Astrocyte of the cerebellum (primary cell): ENCODE measurements around the gene TCF7L2.

ENCODE experiments used
- DNase-seq: peaks from one replicate; pipeline ENCODE4 v3.0.0-alpha.2; 2011; ENCODE audit warnings: low read depth
- H3K4me3 ChIP-seq: 2 replicates; pipeline ENCODE4 v1.5.1; 2011; ENCODE audit warnings: mild to moderate bottlenecking, low read depth, low read length, moderate library complexity
- in situ Hi-C: cut with HindIII; loops from 2 replicates; pipeline ENCODE4 v1.10.0; 2017; ENCODE audit warnings: low sequenced_read_pairs
- TF ChIP-seq, protein P1 (sequence below): IDR thresholded peaks from 2 replicates; pipeline ENCODE4 v1.5.1; 2012; ENCODE audit warnings: low read length, low read depth, moderate library complexity, mild to moderate bottlenecking; ENCODE audit errors: missing control alignments

The TCF7L2 gene

DNA sequence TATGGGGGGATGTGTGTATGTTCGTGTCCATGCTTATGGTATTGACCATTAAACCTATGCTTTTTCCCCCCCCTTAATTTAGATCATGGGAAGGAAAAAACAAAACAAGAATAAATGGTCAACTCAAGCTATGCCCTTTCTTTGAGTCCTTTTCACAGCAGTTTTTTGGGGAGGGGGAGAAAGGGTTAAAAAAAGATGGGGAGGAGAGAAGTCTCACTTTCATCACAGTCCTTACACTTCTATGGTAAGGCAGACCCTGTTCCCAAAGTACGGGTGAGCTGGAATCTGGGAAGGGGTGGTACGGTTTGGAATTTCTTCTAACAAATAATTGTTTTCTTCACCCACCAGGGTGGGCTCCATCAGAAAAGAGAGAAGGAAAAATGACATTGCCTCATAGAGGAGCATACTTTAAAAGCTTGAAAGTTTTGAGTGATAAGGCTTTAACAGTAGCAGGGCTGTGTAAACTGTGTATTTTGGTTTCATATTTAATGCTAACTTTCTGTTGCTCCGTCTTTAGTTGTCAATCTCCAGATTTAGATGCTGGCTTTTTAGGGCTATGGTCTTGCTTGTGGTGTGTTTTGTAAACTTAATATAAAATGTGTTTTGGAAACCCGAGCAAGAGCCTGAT is 180.1 kb downstream of the TCF7L2 start:
- no peak overlapping the region for H3K4me3 ChIP-seq
- DNase-seq: no peak
- TF ChIP-seq, protein P1, sequence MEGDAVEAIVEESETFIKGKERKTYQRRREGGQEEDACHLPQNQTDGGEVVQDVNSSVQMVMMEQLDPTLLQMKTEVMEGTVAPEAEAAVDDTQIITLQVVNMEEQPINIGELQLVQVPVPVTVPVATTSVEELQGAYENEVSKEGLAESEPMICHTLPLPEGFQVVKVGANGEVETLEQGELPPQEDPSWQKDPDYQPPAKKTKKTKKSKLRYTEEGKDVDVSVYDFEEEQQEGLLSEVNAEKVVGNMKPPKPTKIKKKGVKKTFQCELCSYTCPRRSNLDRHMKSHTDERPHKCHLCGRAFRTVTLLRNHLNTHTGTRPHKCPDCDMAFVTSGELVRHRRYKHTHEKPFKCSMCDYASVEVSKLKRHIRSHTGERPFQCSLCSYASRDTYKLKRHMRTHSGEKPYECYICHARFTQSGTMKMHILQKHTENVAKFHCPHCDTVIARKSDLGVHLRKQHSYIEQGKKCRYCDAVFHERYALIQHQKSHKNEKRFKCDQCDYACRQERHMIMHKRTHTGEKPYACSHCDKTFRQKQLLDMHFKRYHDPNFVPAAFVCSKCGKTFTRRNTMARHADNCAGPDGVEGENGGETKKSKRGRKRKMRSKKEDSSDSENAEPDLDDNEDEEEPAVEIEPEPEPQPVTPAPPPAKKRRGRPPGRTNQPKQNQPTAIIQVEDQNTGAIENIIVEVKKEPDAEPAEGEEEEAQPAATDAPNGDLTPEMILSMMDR: no peak
- in situ Hi-C loops: loop anchor here (25.0 kb wide), 1 partner anchor 568 kb away; no protein-coding TSS in a partner anchor

DNA sequence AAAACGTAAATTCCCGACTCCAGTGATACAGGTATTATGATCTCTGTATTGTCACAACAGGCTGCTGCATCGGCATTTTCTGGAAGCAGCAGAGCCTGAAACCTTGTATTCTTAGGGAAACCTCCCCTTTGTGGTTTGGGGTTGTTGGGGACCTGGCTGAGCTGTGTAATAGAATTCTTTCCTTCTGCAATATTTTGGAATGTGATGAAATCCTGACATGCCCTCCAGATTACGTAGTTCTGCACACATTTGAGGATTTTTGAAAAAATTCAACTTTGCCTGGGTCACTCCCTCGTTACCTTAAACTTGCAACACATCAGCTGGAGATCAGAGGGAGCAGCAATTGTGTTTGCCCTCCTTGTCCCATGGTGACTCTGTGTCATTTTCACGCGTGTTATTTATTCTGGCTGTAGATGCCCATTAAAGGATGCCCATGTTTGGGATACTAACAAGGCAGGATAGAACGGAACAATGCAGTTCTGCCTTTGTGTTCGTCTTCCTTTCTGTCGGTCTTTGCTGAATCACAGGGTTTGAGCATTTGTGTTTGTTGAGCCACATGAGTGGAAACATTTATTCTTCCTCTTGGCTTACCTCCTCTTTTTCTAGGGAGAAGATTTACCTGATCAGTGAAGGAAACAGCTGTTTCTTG is 181.7 kb downstream of the TCF7L2 start:
- in situ Hi-C loops: loop anchor here (25.0 kb wide), 1 partner anchor 569 kb away; no protein-coding TSS in a partner anchor
- TF ChIP-seq, protein P1: no peak
- H3K4me3 ChIP-seq: no peak overlapping the region
- DNase-seq: no peak

DNA sequence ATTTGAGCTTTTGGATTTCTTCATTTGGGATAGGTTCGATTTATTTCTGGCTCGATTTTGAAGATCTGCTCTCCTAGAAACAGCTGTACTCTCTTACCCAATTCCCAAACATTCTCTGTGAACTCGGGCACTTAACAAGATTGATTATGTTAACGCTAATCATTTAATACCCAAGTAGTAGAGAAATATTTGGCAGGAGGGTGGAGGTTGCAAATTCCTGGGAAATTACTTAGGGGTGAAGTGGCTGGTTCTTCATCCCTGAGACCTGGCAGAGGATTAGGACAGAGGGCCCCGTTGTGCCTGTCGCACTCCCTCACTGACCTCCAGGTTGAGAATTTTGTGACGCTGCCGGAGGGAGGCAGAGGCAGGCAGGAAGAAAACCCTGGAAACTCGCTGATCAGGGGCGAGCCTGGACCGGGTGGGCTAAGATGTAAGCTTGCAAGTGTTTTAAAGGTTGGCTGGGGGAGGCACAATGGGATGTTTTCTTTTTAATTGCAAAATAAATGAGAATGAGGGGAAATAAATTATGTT is 182.6 kb downstream of the TCF7L2 start:
- TF ChIP-seq, protein P1: no peak
- in situ Hi-C loops: loop anchor here (25.0 kb wide), 1 partner anchor 570 kb away; no protein-coding TSS in a partner anchor
- no peak for DNase-seq
- H3K4me3 ChIP-seq: no peak overlapping the region

DNA sequence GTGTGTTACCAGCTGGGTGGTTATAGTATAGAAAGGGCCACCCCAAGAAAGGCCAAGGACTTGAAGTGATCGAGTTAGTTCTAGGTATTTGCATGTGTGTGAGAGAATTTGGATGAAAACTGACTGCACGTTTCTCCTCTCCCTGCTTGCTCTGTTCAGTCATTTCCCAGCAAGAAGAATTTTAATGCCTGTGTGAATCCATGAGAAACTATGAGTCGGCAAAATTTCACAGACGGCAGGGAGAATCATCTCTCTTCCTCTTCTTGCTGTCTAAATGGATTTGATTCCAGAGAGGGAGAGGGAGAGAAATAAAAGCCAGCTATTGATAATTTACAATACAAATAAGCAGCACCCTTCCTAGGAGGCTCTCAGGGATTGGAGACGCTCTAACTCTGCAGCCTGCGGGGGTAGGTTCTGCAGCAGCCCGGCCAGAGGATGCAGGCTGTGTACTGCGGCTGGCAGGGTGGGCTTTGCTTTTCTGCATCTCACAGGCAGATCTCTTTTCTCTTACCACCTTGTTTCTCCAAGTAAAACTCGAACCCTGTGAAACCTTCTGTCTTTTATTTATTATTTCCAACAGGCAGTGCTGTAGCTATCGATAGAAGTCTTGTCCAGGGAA is 183.6 kb downstream of the TCF7L2 start:
- DNase-seq: no peak
- TF ChIP-seq, protein P1: no peak

DNA sequence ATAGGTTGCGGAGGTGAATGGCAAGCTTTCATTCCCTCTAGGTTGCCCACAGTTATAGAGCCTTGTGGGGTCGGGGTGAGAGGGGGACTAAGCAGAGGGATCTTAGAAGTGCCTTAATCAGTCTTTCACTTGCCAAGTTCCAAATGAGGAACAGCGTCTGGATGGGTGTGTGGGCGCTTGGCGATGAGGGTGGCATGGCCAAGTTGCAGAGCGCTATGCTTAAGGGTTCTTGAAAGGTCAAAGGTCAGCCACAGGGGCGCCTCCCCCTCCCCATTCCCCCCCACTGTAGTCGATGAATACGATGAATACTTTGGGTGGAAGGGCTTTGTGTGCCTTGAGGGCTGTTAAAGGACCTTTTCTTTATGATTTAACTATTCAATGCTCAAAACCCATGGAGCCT is 185.0 kb downstream of the TCF7L2 start:
- TF ChIP-seq, protein P1: no peak
- in situ Hi-C loops: loop anchor here (25.0 kb wide), 1 partner anchor 573 kb away; no protein-coding TSS in a partner anchor
- no peak overlapping the region for H3K4me3 ChIP-seq
- no peak for DNase-seq

More for the DNA sequence above, 183.6 kb downstream of the TCF7L2 start:
- in situ Hi-C loops: loop anchor here (25.0 kb wide), 1 partner anchor 571 kb away; no protein-coding TSS in a partner anchor
- H3K4me3 ChIP-seq: no peak overlapping the region

DNA sequence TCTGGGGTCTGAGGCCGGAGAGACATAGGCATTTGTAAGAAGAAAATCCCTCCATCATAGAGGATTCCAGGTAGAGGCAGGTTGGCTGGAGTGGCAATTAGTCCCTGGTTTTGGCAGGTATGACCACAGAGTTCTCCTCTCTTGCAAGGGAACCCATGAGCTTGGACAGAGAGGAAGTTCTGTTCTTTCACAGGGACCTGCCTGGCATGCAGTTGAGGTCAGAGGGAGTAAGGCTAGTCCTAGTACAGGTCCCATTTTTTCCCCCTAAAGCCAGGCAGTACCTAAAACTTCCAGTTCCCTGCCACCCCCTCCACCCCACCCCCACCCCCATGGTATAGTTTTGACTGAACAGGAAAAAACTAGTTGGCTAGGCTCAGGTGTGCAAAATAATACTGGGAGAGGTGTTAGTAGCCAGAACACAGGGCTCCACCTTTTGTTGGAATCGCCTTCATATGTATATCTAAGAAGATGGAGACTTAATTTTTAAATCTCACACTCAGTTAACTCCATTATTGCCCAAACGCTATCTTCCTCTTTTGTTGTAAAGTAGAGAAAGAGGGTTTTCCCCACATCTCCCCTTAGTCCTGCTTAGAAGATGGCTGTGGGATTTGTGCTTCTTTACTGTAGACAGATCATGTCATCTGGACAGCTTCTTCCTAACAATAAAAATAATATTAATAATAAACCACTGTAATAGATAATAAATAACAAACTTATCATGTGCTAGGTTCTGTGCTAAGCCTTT is 188.1 kb downstream of the TCF7L2 start:
- TF ChIP-seq, protein P1: no peak
- no peak for DNase-seq
- in situ Hi-C loops: loop anchor here (25.0 kb wide), 1 partner anchor 576 kb away; no protein-coding TSS in a partner anchor
- H3K4me3 ChIP-seq: no peak overlapping the region
